Measurements from ENCODE around the gene CNDP1.

DNA sequence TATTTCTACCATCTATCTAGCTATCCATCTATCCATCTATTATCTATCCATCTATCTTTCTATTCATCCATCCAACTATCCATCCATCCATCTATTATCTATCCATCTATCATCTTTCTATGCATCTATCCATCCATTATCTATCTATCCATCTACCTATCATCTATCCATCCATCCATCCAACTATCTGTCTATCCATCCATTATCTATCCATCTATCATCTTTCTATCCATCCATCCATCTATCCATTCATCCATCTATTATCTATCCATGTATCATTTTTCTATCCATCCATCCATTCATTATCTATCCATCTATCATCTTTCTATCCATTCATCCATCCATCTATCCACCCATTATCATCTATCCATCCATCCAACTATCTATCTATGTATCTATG is 38.8 kb downstream of the CNDP1 start:
- TF ChIP-seq POLR2AphosphoS5 (IDR thresholded peaks at IDR 0.05; ENCODE audit: low read depth, low read length) (no peak), TAF1 (IDR thresholded peaks at IDR 0.05; ENCODE audit: borderline replicate concordance, insufficient read depth, low read length) (no peak), SIN3A (IDR thresholded peaks at IDR 0.05; ENCODE audit: borderline replicate concordance, insufficient read depth, low read length) (no peak), FOXP2 (optimal IDR thresholded peaks at IDR 0.05; ENCODE audit: borderline replicate concordance, extremely low read depth, extremely low read length, insufficient read depth) (no peak)
- TF ChIP-seq, protein P1, sequence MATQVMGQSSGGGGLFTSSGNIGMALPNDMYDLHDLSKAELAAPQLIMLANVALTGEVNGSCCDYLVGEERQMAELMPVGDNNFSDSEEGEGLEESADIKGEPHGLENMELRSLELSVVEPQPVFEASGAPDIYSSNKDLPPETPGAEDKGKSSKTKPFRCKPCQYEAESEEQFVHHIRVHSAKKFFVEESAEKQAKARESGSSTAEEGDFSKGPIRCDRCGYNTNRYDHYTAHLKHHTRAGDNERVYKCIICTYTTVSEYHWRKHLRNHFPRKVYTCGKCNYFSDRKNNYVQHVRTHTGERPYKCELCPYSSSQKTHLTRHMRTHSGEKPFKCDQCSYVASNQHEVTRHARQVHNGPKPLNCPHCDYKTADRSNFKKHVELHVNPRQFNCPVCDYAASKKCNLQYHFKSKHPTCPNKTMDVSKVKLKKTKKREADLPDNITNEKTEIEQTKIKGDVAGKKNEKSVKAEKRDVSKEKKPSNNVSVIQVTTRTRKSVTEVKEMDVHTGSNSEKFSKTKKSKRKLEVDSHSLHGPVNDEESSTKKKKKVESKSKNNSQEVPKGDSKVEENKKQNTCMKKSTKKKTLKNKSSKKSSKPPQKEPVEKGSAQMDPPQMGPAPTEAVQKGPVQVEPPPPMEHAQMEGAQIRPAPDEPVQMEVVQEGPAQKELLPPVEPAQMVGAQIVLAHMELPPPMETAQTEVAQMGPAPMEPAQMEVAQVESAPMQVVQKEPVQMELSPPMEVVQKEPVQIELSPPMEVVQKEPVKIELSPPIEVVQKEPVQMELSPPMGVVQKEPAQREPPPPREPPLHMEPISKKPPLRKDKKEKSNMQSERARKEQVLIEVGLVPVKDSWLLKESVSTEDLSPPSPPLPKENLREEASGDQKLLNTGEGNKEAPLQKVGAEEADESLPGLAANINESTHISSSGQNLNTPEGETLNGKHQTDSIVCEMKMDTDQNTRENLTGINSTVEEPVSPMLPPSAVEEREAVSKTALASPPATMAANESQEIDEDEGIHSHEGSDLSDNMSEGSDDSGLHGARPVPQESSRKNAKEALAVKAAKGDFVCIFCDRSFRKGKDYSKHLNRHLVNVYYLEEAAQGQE (IDR thresholded peaks at IDR 0.05; ENCODE audit: insufficient read depth in 1 of 2, low read depth in 2 of 2, low read length in 2 of 2), result no peak

Measured in PFSK-1 (cell line).